AG10803 (cell line): ENCODE results near the gene SCYGR4.

Experiments used
- DNase-seq: peaks from one replicate; pipeline ENCODE4 v3.0.0; 2010; ENCODE audit warnings: low read depth
- H3K4me3 ChIP-seq: 2 replicates; pipeline ENCODE4 v1.5.1; 2011; ENCODE audit warnings: mild to moderate bottlenecking, low read length, control low read depth
- CTCF ChIP-seq: conservative IDR thresholded peaks from 2 replicates; pipeline ENCODE4 v1.5.1; 2011; ENCODE audit warnings: mild to moderate bottlenecking, low read length, control low read depth, inconsistent platforms

Gene SCYGR4

GRCh38 chr2:227602358-227602757, 14.9 kb upstream of the SCYGR4 start:
- H3K4me3 ChIP-seq = no peak overlapping the region
- TF ChIP-seq CTCF = no peak
- no peak for DNase-seq

GRCh38 chr2:227606476-227606875, 10.8 kb upstream of the SCYGR4 start:
- no peak overlapping the region for H3K4me3 ChIP-seq
- no peak for TF ChIP-seq CTCF
- DNase-seq = peak; percentile 14

- DNase-seq = no peak
- no peak for TF ChIP-seq CTCF
- no peak overlapping the region for H3K4me3 ChIP-seq
Observed at GRCh38 chr2:227607941-227608340, 9.4 kb upstream of the SCYGR4 start.

- no peak for TF ChIP-seq CTCF
- H3K4me3 ChIP-seq = no peak overlapping the region
- DNase-seq = no peak
Observed at GRCh38 chr2:227608561-227609338, 8.5 kb upstream of the SCYGR4 start.

GRCh38 chr2:227610123-227610522, 7.2 kb upstream of the SCYGR4 start:
- H3K4me3 ChIP-seq = no peak overlapping the region
- no peak for TF ChIP-seq CTCF
- DNase-seq = no peak

GRCh38 chr2:227612546-227613271, 4.6 kb upstream of the SCYGR4 start:
- no peak for DNase-seq
- no peak for TF ChIP-seq CTCF

GRCh38 chr2:227613272-227613660, 4.0 kb upstream of the SCYGR4 start:
- DNase-seq = no peak
- no peak for TF ChIP-seq CTCF
- no peak overlapping the region for H3K4me3 ChIP-seq

More at GRCh38 chr2:227612546-227613271, 4.6 kb upstream of the SCYGR4 start:
- H3K4me3 ChIP-seq = no peak overlapping the region
